Mesenchymal stem cell (in vitro differentiated cells and primary cell): ENCODE measurements around the gene ADCK1.
"Not testable (repeated sequence)": the region's sequence is repeated elsewhere in the genome, so short reads cannot be mapped to it uniquely, and the experiment has no call there.

ENCODE experiments used
- DNase-seq: peaks from one replicate; pipeline ENCODE4 v3.0.0-alpha.2; 2013
- H2AFZ ChIP-seq: one replicate; pipeline ENCODE4 v1.6.1; 2013; ENCODE audit warnings: low read depth, mild to moderate bottlenecking, control low read depth, inconsistent platforms, low read length, moderate library complexity
- H2AK5ac ChIP-seq: 2 replicates; pipeline ENCODE4 v1.6.1; 2013; ENCODE audit warnings: low read length, moderate library complexity, mild to moderate bottlenecking, inconsistent platforms; ENCODE audit not compliant: severe bottlenecking
- H2BK120ac ChIP-seq: one replicate; pipeline ENCODE4 v1.6.1; 2013; ENCODE audit warnings: low read depth, mild to moderate bottlenecking, inconsistent platforms, low read length, moderate library complexity
- H2BK12ac ChIP-seq, 2 experiments: one replicate each; pipeline ENCODE4 v1.6.1; 2013; ENCODE audit warnings: inconsistent platforms in 2 of 2, low read length in 2 of 2, mild to moderate bottlenecking in 2 of 2, moderate library complexity in 2 of 2, control low read depth in 1 of 2
- H2BK15ac ChIP-seq: one replicate; pipeline ENCODE4 v1.6.1; 2013; ENCODE audit warnings: mild to moderate bottlenecking, low read depth, inconsistent platforms; ENCODE audit not compliant: poor library complexity, severe bottlenecking
- H2BK5ac ChIP-seq: 2 replicates; pipeline ENCODE4 v1.6.1; 2013; ENCODE audit warnings: low read depth, mild to moderate bottlenecking, low read length, control low read depth, inconsistent platforms; ENCODE audit not compliant: poor library complexity, severe bottlenecking
- H3K14ac ChIP-seq, 2 experiments: one replicate each; pipeline ENCODE4 v1.6.1; 2013; ENCODE audit warnings: inconsistent platforms in 2 of 2, low read length in 2 of 2, control low read depth in 1 of 2, mild to moderate bottlenecking in 1 of 2, moderate library complexity in 1 of 2
- H3K18ac ChIP-seq, 2 experiments: one replicate each; pipeline ENCODE4 v1.6.1; 2013; ENCODE audit warnings: inconsistent platforms in 2 of 2, low read length in 2 of 2, control low read depth in 1 of 2, low read depth in 1 of 2, mild to moderate bottlenecking in 1 of 2
- H3K23ac ChIP-seq, 2 experiments: one replicate each; pipeline ENCODE4 v1.6.1; 2013; ENCODE audit warnings: inconsistent platforms in 2 of 2, low read length in 2 of 2, mild to moderate bottlenecking in 2 of 2, moderate library complexity in 2 of 2, control low read depth in 1 of 2
- H3K27ac ChIP-seq: 2 replicates; pipeline ENCODE4 v1.5.1; 2013; ENCODE audit warnings: mild to moderate bottlenecking, moderate library complexity, low read length, control low read depth, inconsistent platforms; ENCODE audit not compliant: poor library complexity, severe bottlenecking
- H3K27me3 ChIP-seq, 2 experiments: 2 replicates each; pipeline versions ENCODE4 v1.6.1 to v1.7.0; 2013; ENCODE audit warnings: low read length in 2 of 2, mild to moderate bottlenecking in 2 of 2, moderate library complexity in 2 of 2, control low read depth in 1 of 2, inconsistent platforms in 1 of 2; ENCODE audit not compliant: control insufficient read depth in 1 of 2, insufficient read depth in 1 of 2
- H3K36me3 ChIP-seq, 2 experiments: 2 replicates each; pipeline versions ENCODE4 v1.6.1 to v1.7.0; 2013; ENCODE audit warnings: low read length in 2 of 2, control low read depth in 1 of 2, inconsistent platforms in 1 of 2, low read depth in 1 of 2, mild to moderate bottlenecking in 1 of 2; ENCODE audit not compliant: insufficient read depth in 2 of 2, control insufficient read depth in 1 of 2
- H3K4ac ChIP-seq, 2 experiments: one replicate each; pipeline ENCODE4 v1.6.1; 2013; ENCODE audit warnings: inconsistent platforms in 2 of 2, low read length in 2 of 2, mild to moderate bottlenecking in 2 of 2, moderate library complexity in 2 of 2, control low read depth in 1 of 2, low read depth in 1 of 2
- H3K4me1 ChIP-seq: 2 replicates; pipeline ENCODE4 v1.6.1; 2013; ENCODE audit warnings: low read depth, low read length, control low read depth; ENCODE audit not compliant: control insufficient read depth, insufficient read depth
- H3K4me2 ChIP-seq: 2 replicates; pipeline ENCODE4 v1.6.1; 2013; ENCODE audit warnings: low read length, mild to moderate bottlenecking, inconsistent platforms; ENCODE audit not compliant: poor library complexity, severe bottlenecking
- H3K4me3 ChIP-seq, 2 experiments: 2 replicates each; pipeline versions ENCODE4 v1.5.1 to v1.7.0; 2013; ENCODE audit warnings: low read length in 2 of 2, mild to moderate bottlenecking in 2 of 2, control low read depth in 1 of 2, low read depth in 1 of 2; ENCODE audit not compliant: insufficient read depth in 1 of 2
- H3K79me1 ChIP-seq: replicated peaks from 2 replicates; pipeline ENCODE4 v1.6.1; 2013; ENCODE audit warnings: mild to moderate bottlenecking, control low read depth, low read length, inconsistent platforms; ENCODE audit not compliant: poor library complexity, severe bottlenecking
- H3K9ac ChIP-seq: 2 replicates; pipeline ENCODE4 v1.7.0; 2013; ENCODE audit warnings: mild to moderate bottlenecking, low read length, moderate library complexity
- H3K9me3 ChIP-seq: 2 replicates; pipeline ENCODE4 v1.7.0; 2013; ENCODE audit warnings: mild to moderate bottlenecking, low read length; ENCODE audit not compliant: control insufficient read depth
- H4K8ac ChIP-seq: one replicate; pipeline ENCODE4 v1.6.1; 2013; ENCODE audit warnings: inconsistent platforms, mild to moderate bottlenecking, low read length, moderate library complexity
- H4K91ac ChIP-seq: one replicate; pipeline ENCODE4 v1.6.1; 2013; ENCODE audit warnings: mild to moderate bottlenecking, low read length, inconsistent platforms
- WGBS: methylation state at CpG from one replicate; pipeline ENCODE4 v1.1.7; 2013; ENCODE audit warnings: mixed read lengths; 5-methylcytosine and 5-hydroxymethylcytosine counted together

The ADCK1 gene

GRCh38 chr14:77915390-77915789 lies 115.5 kb downstream of the ADCK1 start:
- H2AFZ ChIP-seq, H2BK15ac ChIP-seq: not testable (repeated sequence)

GRCh38 chr14:77917491-77918201 lies 117.7 kb downstream of the ADCK1 start:
- Histone ChIP-seq H2BK120ac (no peak overlapping the region), H3K9ac (no peak overlapping the region), H3K36me3 (no peaks in the 10 kb centered on the region), H2AK5ac (no peak overlapping the region), H3K4ac (no peak overlapping the region), H3K9me3 (peaks cover 3% of the 10 kb centered on the region), H3K4me1 (no peaks in the 10 kb centered on the region), H3K4me2 (no peak overlapping the region), H2BK12ac (no peak overlapping the region), H3K79me1 (no peaks in the 10 kb centered on the region), H3K18ac (no peak overlapping the region), H3K27ac (no peak overlapping the region), H3K4me3 (no peak overlapping the region), H4K91ac (no peak overlapping the region), H3K27me3 (no peaks in the 10 kb centered on the region), H3K14ac (no peak overlapping the region), H2BK15ac (peak overlapping the region; percentile 69), H3K23ac (no peak overlapping the region), H2BK5ac (no peak overlapping the region), H4K8ac (no peak overlapping the region), H2AFZ (no peak overlapping the region)
- DNase-seq: no peak
- 97% methylated on average over 6 of the region's 7 CpGs for WGBS

More at GRCh38 chr14:77915390-77915789, 115.5 kb downstream of the ADCK1 start:
- not testable (repeated sequence) for H3K27me3 ChIP-seq, H3K4me3 ChIP-seq, H3K9ac ChIP-seq, H3K18ac ChIP-seq, H2BK120ac ChIP-seq, H3K79me1 ChIP-seq, H3K14ac ChIP-seq, H3K4me1 ChIP-seq, H3K27ac ChIP-seq, H3K4me2 ChIP-seq, DNase-seq, H4K8ac ChIP-seq, H2AK5ac ChIP-seq, H3K36me3 ChIP-seq, H3K23ac ChIP-seq, H2BK5ac ChIP-seq, H2BK12ac ChIP-seq, H3K9me3 ChIP-seq, H3K4ac ChIP-seq, H4K91ac ChIP-seq
- no CpG with 5 or more reads among the region's 2 CpGs for WGBS

DNA sequence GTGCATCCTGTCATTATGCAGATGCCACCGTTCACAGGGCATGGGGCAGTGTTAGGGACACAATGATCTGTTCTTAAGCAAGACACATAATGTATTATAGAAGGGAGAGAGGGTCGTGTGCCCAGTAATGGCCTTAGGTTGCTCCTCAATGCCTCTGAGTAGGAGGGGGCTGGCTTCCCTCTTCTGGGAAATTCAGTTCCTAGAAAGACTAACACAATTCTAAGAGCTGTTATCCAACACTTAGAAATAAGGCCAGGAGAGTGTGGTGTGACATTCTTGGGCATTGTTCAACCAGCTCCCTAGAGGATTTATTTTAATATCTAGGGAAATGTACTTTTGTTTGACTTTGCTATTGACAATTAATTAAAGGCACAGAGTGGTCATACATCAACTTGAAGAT lies 118.5 kb downstream of the ADCK1 start:
- H3K14ac ChIP-seq: no peak overlapping the region

DNA sequence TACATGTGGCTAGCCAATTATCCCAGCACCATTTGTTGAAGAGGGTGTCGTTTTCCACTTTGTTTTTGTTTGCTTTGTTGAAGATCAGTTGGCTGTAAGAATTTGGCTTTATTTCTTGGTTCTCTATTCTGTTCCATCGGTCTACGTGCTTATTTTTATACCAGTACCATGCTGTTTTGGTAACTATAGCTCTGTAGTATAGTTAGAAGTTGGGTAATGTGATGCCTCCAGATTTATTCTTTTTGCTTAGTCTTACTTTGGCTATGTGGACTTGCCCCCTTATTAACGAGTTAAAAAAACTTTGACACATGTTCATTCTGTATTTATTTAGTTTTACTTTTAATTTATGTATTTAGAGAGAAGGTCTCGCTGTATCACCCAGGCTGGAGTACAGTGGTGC lies 120.4 kb downstream of the ADCK1 start:
- H2BK12ac ChIP-seq: no peak overlapping the region
- H2AFZ ChIP-seq: no peak overlapping the region
- H2AK5ac ChIP-seq: no peak overlapping the region
- H3K4me3 ChIP-seq: no peak overlapping the region
- H2BK120ac ChIP-seq: no peak overlapping the region
- no peak overlapping the region for H4K91ac ChIP-seq
- H3K27me3 ChIP-seq: no peaks in the 10 kb centered on the region
- no peak overlapping the region for H3K4ac ChIP-seq
- no peak overlapping the region for H4K8ac ChIP-seq
- H3K36me3 ChIP-seq: peaks cover 0 to 5% of the 10 kb centered on the region in 2 experiments
- no peak for DNase-seq
- no peaks in the 10 kb centered on the region for H3K79me1 ChIP-seq
- H2BK5ac ChIP-seq: no peak overlapping the region
- H3K18ac ChIP-seq: no peak overlapping the region
- no peaks in the 10 kb centered on the region for H3K4me1 ChIP-seq
- no peak overlapping the region for H2BK15ac ChIP-seq
- H3K9ac ChIP-seq: no peak overlapping the region
- no peak overlapping the region for H3K23ac ChIP-seq
- H3K4me2 ChIP-seq: no peak overlapping the region
- 86% methylated on average over 4 of the region's 5 CpGs for WGBS
- peaks cover 3% of the 10 kb centered on the region for H3K9me3 ChIP-seq
- H3K27ac ChIP-seq: no peak overlapping the region
- no peak overlapping the region for H3K14ac ChIP-seq

More for the DNA sequence above, 118.5 kb downstream of the ADCK1 start:
- 74% methylated on average over 2 of the region's 2 CpGs for WGBS
- Histone ChIP-seq H2BK15ac (no peak overlapping the region), H3K4me1 (no peaks in the 10 kb centered on the region), H3K27me3 (no peaks in the 10 kb centered on the region), H3K36me3 (no peaks in the 10 kb centered on the region), H2AK5ac (no peak overlapping the region), H3K27ac (no peak overlapping the region), H4K91ac (no peak overlapping the region), H2BK12ac (no peak overlapping the region), H2BK5ac (no peak overlapping the region), H2AFZ (no peak overlapping the region), H4K8ac (no peak overlapping the region), H3K79me1 (no peaks in the 10 kb centered on the region), H2BK120ac (no peak overlapping the region), H3K4me2 (no peak overlapping the region), H3K4ac (no peak overlapping the region), H3K9me3 (peaks cover 3% of the 10 kb centered on the region), H3K18ac (no peak overlapping the region), H3K4me3 (no peak overlapping the region), H3K23ac (no peak overlapping the region), H3K9ac (no peak overlapping the region)
- DNase-seq: no peak
